Suppressor macrophage (primary cell): ENCODE measurements around the gene SEC24B.
"Not testable (repeated sequence)": the region's sequence is repeated elsewhere in the genome, so short reads cannot be mapped to it uniquely, and the experiment has no call there.

Experiments
- DNase-seq, 4 experiments: peaks; one replicate each; pipeline ENCODE4 v3.0.0-alpha.2; 2020 to 2022

Gene SEC24B

DNA sequence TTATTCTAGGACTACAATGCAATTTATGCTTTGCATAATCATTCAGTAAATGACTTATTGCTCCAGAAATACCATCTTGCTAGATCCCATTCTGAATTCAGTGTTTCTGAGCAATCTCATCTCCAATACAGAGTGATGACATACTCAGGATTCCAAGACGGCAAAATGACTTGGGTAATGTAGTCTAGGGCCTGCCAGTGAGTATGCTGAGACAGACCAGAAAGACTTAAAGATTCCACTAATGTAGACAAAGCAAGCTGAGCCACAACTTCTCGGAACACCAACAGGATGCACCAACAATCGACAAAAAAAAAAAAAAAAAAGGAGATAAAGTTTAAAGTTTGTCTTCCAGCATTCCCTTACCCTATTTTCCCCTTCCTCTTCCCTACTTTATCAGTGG is 919 bp upstream of the SEC24B start:
- DNase-seq, result peak; percentile 15 to 45 (median 26)

DNA sequence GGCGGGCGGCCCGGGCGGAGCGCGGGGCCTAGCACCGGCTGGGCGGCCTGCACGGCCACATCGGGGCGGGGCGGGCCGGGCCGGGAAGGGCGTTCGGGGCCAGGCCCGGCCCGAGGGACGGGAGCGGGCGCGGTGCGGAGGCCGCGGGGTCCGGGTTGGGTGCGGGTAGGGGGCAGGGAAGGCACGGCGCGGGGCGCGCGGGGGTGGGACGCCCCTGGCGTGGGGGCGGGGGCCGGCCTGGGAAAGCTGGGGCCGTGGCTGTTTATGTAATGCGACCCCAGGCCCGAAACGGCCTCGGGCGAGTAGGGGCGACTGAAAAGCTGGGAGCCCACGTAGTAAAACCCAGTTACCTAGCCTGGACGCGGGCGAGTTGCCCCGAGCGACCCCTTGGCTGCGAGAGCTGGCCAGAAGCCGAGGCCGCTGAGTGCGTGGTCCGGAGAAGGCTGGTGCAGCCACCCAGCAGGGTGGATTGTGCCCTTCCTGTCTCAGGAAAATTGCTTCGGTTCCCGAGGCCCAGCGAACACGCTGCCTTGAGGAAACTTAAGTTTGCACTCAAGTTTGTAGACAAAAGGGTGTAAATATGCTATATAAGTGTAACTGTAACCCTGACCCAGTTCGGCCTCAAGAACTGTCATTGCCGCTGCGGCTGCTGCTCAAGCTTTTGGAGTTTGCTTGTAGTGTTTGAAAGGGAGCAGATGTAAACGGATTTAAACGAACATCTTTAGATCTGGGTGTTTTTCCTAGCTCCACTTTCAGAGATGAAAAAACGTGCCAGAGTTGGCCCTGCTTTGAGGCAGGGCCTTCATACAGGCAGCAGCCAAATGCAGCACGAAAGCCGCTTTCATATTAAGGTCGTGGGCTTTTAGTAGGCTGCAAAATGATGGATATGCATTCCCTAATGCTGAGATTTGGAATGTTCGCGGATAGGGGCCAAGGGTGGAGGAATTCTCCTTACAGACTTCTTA is 674 bp downstream of the SEC24B start:
- DNase-seq, result peak; percentile 23 to 63 (median 50)

DNA sequence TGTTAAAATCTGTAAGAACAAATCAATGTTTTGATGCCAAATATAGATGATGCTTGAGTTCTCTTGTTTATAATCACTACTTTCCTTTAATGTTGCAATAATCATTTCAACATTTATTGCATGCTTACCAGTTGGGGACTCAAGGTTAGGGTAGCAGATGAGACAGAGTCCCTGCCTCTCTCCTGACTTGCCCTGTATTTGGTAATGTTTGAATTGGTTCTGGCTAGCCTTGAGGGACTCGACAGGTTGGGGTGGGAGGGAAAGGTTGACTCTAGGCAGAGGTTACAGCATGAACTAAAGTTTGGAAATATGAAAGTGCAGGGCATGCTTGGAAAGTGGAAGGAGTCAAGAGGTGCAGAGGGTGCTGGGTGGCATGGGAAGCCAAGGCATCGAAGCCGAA is 2.0 kb downstream of the SEC24B start:
- peak in 1 of 4 experiments; percentile 4 for DNase-seq

DNA sequence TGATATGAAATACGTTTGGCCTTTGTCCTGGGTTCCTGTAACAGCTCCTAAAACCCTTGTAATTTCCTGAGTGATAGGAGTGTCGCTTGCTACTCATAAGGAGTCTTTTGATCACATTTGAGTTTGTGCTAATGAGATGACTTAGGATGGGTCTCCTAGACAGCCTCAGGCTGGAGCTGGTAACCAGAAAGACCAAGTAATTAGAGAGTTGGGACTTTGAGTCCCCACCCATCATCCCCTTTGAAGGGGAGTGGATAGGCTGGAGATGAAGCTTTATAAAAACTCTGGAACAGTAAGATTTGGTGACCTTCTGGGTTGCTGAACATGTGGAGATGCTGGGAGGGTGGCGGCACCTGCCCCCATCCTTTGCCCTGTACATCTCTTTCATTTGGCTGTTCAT is 2.9 kb downstream of the SEC24B start:
- no peak for DNase-seq

DNA sequence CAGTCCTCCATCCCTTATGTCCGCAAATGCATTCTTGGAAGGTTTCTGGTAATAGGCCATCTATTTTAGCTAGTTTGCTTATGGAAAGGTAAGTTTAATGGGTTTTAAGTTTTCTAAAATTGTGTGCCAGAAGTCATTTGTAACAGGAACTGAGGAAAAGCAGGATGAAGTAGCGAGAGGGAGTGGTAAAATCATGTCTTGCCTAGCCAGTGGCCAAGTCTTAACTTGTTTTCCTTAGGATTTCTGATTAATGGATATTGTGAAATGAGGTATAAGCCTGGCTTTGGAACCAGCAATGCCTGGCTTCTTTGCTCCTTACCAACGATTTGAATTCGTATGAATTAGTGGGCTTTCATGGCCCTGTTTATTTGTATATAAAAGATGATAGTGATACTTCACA is 7.3 kb downstream of the SEC24B start:
- DNase-seq, result no peak

DNA sequence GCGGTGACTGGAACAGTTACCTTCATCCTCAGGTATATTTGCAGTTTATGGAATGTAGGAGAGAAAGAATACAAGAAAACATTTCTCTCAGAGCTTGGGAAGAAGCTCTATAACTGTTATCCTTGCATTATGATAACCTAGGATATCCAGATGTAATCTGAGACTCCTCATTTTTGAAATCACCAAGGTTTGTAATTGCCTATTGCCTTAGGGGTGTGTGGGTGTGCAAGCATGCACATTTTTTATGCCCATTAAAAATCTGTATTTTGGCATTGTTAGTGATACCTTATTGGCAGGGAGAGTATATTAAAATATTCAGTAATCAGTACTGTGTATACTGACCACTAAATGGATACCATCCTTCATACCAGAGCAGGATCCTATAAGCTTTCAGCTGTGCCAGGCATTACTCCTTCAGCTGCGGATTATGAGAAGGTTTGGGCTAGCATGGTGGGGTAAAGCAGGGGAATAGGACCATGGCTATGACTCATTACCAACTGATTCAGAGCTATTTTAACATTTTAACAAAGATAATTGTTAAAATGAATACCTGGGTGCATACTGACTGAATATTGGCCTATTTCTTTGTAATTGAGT is 8.3 kb downstream of the SEC24B start:
- no peak for DNase-seq

DNA sequence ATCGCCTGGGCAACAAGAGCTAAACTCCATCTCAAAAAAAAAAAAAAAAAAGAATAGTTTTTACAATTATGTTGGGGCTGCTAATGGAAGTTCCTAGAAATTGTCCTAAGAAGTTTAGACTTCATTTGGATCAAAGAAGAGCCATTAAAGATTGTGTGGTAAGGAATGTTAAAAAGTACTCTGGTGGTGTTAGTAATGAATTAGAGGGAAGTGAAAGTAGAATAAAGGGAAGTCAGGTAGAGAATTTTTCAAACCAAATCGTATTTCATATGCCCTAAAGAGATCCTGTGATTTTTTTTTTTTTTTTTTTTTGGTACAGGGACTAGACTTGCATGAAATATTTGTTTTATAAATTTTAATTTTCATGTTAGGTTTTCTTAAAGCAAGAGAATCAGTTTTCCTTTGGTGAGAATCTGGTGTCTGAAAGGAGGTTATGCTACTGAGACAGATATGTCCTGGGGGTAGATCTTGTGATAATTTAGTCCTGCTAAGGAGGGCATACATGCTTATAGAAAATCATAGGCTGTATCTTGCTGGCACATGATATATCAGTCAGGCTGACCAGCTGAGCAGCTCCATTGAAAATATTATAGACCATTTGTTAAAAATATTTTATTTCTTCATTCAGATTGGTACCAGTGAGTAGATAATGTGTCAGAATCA is 10.7 kb downstream of the SEC24B start:
- peak in 2 of 4 experiments; percentile 54 to 58 for DNase-seq

DNA sequence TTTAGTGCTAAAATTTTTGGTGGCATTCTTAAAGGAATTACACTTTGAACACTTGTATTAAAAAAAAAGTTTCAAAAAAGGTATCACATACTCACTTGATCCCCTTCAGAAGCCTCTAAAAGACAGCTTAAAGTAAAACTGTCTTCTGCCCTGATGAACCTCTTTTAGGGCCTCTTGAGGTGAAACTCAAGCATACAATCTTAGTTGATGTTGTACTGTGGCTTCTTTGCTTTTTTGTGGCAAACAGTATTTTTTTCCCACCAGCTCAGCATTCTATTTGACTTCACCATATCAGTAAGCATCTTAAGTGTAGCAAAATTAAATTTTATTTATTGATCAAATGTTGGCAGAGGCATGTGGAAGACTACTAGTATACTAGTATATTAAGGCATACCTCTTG is 13.7 kb downstream of the SEC24B start:
- DNase-seq, result no peak

DNA sequence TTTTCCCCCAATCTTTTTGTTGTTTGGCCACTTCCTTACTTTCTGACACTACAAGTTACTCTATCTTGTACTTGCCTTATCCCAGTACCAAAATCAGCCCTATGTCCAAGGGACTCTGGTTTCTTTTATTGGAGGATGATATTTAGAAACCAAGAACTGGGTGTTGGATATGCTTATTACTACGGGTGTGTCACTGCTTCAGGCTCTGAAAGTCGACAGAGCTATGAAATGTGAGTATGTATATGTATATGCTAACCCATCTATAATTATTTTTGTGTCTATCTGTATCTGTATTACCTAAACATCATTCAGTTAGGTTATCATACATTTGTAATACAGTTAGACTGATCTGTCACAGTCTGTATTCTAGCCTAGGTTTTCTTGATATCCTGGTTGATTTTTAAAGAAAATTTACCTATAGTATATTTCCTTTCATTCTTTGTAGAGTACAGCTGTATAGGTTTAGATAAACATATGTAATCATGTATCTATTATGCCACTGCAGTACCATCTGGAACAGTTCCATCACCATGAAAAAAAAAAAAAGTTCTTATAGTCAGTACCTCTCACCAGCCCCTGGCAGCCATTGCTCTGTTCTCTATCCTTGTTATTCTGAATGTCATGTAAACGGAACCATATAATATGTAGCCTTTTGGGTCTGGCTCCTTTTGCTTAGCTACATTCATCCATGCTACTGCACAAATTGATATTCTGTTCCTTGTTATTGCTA is 18.1 kb downstream of the SEC24B start:
- no peak for DNase-seq

DNA sequence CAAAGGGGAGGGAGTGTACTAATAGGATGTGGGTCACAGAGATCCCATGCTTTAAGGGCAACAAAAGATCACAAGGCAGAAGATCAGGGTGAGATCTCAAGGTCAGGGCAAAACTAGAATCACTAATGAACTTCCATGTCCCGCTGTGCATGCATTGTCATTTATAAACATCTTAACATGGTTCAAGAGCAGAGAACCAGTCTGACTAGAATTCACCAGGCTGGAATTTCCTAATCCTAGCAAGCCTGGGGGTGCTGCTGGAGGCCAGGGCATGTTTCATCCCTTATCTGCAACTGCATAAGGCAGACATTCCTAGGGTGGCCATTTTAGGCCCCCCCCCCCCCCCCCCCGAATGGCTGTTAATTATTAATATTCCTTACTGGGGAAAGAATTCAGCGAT is 19.5 kb downstream of the SEC24B start:
- DNase-seq, result not testable (repeated sequence)

DNA sequence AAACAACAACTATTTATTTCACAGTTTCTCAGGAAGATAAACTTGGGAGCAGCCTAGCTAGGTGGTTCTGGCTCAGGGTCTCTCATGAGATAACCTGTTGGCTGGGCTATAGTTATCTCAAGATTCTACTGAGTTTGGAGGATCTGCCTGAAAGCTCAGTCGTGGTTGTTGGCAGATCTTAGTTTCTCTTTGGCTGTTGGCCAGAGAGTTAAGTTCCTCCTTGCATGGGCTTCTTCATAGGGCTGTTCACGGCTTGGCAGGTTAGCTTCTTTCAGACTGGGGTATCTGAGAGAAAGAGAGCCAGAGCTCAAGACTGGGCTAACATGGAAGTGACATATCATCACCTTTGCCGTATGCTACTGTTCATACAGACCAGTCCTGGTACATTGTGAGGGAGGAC is 28.7 kb downstream of the SEC24B start:
- peak; percentile 10 to 58 (median 28) for DNase-seq

DNA sequence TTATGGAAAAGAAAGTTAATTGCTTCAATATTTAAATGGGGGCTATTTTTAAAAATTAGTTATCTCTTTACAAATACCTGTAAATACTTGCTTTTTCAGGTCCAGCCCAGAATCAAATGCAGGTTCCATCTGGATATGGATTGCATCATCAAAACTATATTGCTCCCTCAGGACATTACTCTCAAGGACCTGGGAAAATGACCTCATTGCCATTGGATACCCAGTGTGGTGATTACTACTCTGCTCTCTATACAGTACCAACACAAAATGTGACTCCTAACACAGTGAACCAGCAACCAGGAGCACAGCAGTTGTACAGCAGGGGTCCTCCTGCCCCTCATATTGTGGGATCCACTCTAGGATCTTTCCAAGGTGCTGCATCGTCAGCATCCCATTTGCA is 29.2 kb downstream of the SEC24B start:
- DNase-seq, result no peak

DNA sequence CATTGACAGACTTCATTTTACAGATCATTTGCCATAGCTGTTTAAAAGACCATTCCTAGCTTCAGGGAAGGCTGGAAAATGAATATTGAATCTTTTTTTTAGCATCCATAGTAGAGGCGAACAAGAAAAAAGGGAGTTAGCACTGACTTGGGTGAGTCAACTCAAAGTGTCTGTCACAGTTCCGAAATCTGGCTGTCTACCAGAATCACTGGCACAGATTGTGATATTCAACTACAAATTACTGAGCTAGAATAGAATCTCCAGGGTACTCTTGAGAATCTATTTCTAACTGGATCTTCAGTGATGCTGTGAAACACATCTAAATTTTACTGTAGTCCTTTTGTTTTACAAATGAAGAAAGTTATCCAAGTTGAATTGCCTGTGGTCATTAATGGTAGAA is 31.5 kb downstream of the SEC24B start:
- no peak for DNase-seq

DNA sequence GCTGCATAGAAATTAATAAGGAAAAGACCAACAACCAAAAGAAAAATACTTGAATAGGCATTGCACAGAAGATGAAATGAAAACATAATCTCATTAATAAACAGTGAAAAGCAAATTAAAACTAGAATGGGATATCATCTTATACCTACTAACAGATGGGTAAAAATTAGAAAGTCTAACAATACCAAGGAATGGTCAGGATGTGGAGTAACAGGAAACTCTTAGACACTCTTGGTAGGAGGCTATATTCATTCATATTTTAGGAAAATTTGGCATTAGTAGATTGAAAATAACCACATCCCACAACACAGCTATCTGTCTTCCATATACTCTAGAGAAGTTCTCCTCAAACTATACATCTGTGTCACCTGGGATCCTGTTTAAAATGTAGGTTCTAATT is 36.3 kb downstream of the SEC24B start:
- no peak for DNase-seq

DNA sequence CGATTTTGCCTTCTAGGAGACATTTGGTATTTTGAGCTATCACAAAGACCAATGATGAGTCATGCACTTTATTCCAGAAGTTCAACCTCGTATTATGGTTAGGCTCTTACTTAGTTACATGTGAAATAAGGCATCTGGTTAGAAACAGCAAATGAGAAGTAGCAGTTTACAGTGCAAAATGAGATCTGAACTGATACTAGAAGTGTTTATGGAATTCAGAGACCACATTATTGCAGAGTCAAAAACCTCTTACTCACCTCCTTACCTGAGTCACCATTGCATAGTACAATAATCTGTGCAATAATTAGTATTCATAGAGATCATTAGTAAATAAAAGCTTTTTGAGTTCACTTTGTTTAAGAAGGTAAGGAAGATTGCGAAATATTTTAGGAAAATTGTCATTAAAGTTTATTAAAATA is 38.7 kb downstream of the SEC24B start:
- DNase-seq, result peak in 2 of 4 experiments; percentile 22 to 23

DNA sequence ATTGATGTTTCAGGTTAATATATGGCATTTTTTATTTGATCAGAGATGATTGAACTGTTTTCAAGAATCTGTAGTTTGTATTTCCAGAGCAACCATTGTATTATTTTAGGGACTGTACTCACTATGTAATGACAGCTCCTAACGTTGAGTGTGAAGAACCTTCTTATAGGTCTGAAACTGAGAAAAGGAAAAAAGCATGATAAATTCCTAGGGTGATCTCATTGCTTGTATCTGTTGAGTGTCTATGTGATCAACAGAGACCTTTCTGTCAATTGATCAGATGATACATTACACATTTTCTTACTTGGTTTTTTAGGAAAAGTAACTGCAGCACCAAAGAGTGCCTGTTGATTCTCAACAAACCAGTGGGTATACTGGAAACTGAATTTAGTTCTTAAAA is 40.2 kb downstream of the SEC24B start:
- no peak for DNase-seq

DNA sequence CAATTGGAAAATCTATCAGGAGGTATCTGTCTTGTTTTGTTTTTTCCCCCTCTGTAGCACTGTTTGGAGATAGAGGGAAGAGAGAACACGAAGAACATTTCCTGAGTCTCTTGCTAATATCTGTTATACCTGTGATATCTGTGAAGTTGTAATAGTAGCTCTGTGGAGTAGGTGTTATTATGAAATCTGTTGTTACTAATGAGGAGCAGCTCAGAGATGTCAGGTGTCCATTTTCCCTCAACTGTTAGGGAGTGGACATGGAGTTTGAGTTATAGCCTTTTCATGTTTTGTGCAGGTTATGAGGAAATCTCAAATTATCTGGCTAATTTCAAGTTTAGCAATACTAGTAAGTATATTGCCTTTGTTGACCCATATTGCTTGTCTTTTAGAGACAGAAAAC is 52.4 kb downstream of the SEC24B start:
- no peak for DNase-seq

DNA sequence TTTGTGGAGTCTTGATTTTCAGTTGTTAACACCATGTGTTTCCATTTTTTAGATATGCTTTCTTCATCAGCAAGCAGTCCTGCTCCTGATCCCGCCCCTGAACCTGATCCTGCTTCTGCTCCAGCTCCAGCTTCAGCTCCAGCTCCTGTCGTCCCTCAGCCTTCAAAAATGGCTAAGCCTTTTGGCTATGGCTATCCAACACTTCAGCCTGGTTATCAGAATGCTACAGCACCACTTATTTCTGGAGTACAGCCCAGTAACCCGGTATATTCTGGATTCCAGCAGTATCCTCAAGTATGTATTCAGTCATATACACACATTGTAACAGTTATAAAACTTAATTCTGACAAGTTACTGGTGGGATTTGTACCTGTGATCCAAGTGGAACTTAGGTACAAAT is 60.9 kb downstream of the SEC24B start:
- no peak for DNase-seq

DNA sequence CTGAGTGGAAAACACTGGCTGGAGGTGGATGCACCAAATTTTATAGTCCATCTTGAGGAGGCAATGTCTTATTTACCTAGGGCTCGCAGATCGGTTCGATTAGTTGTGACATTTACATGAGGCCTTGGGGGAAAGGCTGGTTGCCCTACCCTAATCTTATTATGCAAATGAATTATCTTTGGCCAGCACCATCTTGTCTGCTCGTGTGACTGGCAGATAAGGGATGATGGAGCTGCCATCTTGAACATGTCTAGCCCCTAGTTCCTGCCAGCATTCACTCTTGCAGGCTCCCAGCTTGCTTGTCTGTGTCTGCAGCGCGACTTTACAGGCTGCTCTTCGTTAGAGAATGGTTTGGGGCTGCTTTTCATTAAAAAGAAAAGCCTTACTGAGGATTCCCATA is 61.9 kb downstream of the SEC24B start:
- DNase-seq, result no peak

DNA sequence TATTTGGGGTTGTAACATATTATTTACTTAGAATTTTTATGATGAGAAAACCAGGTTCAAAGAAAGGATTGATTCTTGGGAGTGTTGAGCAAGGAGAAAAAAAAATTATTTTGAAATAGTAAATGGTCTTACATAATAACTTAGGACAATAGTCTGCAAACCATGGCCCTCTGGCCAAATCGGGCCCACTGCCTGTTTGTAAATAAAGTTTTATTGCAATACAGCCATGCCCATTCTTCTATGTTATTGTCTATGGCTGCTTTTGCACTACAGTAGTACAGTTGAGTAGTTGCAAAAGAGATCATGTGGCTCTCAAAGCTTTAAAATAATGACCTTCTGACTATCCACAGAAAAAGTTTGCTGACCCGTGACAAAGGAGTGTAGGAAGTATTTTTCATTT is 63.3 kb downstream of the SEC24B start:
- DNase-seq, result peak in 1 of 4 experiments; percentile 6

DNA sequence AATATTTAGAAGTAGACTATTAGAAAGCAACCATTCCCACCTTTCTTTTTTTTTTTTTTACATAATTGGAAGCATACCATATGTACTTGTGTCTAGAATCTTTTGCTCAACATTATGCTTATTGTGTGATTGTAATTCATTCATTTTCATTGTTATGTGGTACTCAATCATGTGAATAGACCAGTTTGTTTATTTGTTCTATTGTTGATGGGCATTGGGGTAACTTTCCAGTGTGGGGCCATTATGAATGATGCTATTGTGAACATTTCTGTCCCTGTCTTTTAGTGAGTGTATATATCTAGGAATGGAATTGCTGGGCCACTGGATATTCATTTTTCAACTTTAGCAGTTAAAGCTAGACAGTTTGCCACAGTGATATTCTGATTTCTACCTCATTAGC is 63.9 kb downstream of the SEC24B start:
- DNase-seq, result no peak

DNA sequence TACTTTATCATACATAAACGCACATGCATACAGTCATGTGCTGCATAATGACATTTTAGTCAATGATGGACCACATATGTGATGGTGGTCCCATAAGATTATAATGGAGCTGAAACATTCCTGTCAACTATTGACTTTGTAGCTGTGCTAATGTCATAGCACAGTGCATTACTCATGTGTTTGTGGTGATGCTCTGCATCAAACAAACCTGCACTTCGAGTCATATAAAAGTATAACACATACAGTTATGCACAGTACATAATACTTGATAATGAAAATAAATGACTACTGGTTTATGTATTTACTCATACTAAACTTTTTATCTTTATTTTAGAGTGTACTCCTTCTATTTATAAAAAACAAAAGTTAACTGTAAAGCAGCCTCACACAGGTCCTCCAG is 65.9 kb downstream of the SEC24B start:
- DNase-seq, result no peak

DNA sequence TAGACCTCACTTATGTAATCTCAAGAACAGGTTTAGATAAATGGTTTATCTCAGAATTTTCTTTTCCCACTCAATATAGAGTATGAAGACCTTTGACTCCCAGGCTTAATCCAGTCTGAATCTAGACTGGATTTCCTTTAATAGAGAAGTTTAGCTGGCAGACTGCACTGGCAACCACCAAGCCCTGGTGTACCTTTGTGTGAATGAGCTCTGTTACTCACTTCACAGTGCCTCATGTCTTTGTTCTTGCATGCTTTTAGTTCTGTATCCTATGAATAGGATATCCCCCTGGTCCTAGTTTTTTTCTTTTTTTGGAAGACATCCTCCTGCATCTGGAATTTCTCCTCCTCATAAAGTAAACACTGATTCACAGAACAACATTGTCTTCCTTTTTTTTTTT is 73.3 kb downstream of the SEC24B start:
- DNase-seq, result no peak
